Uterus (tissue), 4 donors: ENCODE data around the gene RBM3. TPM values are rescaled to one million over a fixed set of nuclear protein-coding genes. Genes with fewer than 3 reads are reported as not detected.
A peak's percentile ranks its signal among the peaks of the same experiment; 100 is the strongest.

ENCODE experiments used
- DNase-seq, 2 donors: peaks; one replicate each; pipeline ENCODE4 v3.0.0-alpha.2; 2019 to 2020
- H3K27ac ChIP-seq, 2 donors: fragments of 200-600 bp; sonication (generic); 1 replicate in 1 of 2; 2 replicates in 1 of 2; pipeline ENCODE4 v1.5.1; 2016 to 2018
- H3K27me3 ChIP-seq, 2 donors: fragments of 200-600 bp; sonication (generic); one replicate each; pipeline ENCODE4 v1.5.1; 2018 to 2019; ENCODE audit warnings: control low read depth in 1 of 2
- H3K36me3 ChIP-seq, 2 donors: fragments of 200-600 bp; sonication (generic); one replicate each; pipeline ENCODE4 v1.5.1; 2019; ENCODE audit warnings: control low read depth in 1 of 2
- H3K4me1 ChIP-seq, 2 donors: fragments of 200-600 bp; sonication (generic); one replicate each; pipeline ENCODE4 v1.5.1; 2018 to 2019; ENCODE audit warnings: control low read depth in 1 of 2
- H3K4me3 ChIP-seq, 2 donors: fragments of 200-600 bp; sonication (generic); 1 replicate in 1 of 2; 2 replicates in 1 of 2; pipeline ENCODE4 v1.5.1; 2018 to 2019; ENCODE audit warnings: mild to moderate bottlenecking in 1 of 2
- H3K9me3 ChIP-seq, 2 donors: fragments of 200-600 bp; sonication (generic); one replicate each; pipeline ENCODE4 v1.5.1; 2019; ENCODE audit warnings: control low read depth in 1 of 2
- POLR2A ChIP-seq, 2 donors: fragments of 450-650 bp; IDR thresholded peaks; one replicate each; pipeline ENCODE4 v1.6.1; 2016; ENCODE audit warnings: antibody characterized with exemption in 2 of 2, mild to moderate bottlenecking in 1 of 2, moderate library complexity in 1 of 2
- intact Hi-C: fragments of 100-400 bp; cut with DNase I; formaldehyde crosslinking; loops from one replicate; pipeline ENCODE4 v1.15.1; 2023; ENCODE audit warnings: low total_unique reads
- total RNA-seq, 4 donors: library from RNA; depleted of rRNA in 3 of 4; stranded (reverse); fragments of >200 nt in 3 of 4; gene quantifications; one replicate each; pipeline versions ENCODE4 v1.1.0 to v1.2.4, GENCODE V29; 2014 to 2023
- TF ChIP-seq, protein P1 (sequence below), 4 experiments: fragments of 200-600 bp in 2 of 4; fragments of 450-650 bp in 2 of 4; sonication (generic) in 2 of 4; IDR thresholded peaks; one replicate each; pipeline ENCODE4 v1.5.1; 2016 to 2019; ENCODE audit warnings: antibody characterized with exemption in 4 of 4, mild to moderate bottlenecking in 2 of 4, moderate library complexity in 1 of 4
- donor health status: DM: yes; HTN: yes; CAD: no.

RBM3 gene
- total RNA-seq, 4 donors from 2014 or later, result 52.3 to 239 (median 205) TPM

- no peak for DNase-seq
- H3K9me3 ChIP-seq, result no peaks in the 10 kb centered on the region
- H3K27ac ChIP-seq, result no peak overlapping the region
- TF ChIP-seq POLR2A (IDR thresholded peaks at IDR 0.05), result no peak
- TF ChIP-seq, protein P1, sequence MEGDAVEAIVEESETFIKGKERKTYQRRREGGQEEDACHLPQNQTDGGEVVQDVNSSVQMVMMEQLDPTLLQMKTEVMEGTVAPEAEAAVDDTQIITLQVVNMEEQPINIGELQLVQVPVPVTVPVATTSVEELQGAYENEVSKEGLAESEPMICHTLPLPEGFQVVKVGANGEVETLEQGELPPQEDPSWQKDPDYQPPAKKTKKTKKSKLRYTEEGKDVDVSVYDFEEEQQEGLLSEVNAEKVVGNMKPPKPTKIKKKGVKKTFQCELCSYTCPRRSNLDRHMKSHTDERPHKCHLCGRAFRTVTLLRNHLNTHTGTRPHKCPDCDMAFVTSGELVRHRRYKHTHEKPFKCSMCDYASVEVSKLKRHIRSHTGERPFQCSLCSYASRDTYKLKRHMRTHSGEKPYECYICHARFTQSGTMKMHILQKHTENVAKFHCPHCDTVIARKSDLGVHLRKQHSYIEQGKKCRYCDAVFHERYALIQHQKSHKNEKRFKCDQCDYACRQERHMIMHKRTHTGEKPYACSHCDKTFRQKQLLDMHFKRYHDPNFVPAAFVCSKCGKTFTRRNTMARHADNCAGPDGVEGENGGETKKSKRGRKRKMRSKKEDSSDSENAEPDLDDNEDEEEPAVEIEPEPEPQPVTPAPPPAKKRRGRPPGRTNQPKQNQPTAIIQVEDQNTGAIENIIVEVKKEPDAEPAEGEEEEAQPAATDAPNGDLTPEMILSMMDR (IDR thresholded peaks at IDR 0.05), result no peak
- H3K4me3 ChIP-seq, result no peak overlapping the region
- H3K27me3 ChIP-seq, result no peaks in the 10 kb centered on the region
- no peaks in the 10 kb centered on the region for H3K36me3 ChIP-seq
- no peaks in the 10 kb centered on the region for H3K4me1 ChIP-seq
- intact Hi-C loops, result no loop called here
These were observed 41.1 kb upstream of the RBM3 start for GRCh38 chrX:48533165-48533564.

- no peak for DNase-seq
- Histone ChIP-seq H3K9me3 (no peaks in the 10 kb centered on the region), H3K27me3 (no peaks in the 10 kb centered on the region), H3K4me1 (no peaks in the 10 kb centered on the region), H3K4me3 (peak overlapping the region; percentile 24 to 47), H3K36me3 (no peaks in the 10 kb centered on the region), H3K27ac (peak overlapping the region; percentile 84 to 91)
- TF ChIP-seq POLR2A (IDR thresholded peaks at IDR 0.05), result no peak
- TF ChIP-seq, protein P1 (IDR thresholded peaks at IDR 0.05), result no peak
- intact Hi-C loops, result no loop called here
These were observed 35.5 kb upstream of the RBM3 start for GRCh38 chrX:48538641-48539344.

- Histone ChIP-seq H3K36me3 (no peaks in the 10 kb centered on the region), H3K4me1 (no peaks in the 10 kb centered on the region), H3K9me3 (no peaks in the 10 kb centered on the region), H3K4me3 (peak within 1 kb of the TSS; percentile 47 to 57), H3K27me3 (no peaks in the 10 kb centered on the region), H3K27ac (peak within 1 kb of the TSS; percentile 84 to 91)
- DNase-seq, result peak; percentile 95 to 98
- TF ChIP-seq, protein P1 (IDR thresholded peaks at IDR 0.05), result peak; percentile 16 to 33 (median 26)
- peak; percentile 27 to 67 for TF ChIP-seq POLR2A (IDR thresholded peaks at IDR 0.05)
- intact Hi-C loops, result no loop called here
These were observed 34.8 kb upstream of the RBM3 start, which contains the start of gene TBC1D25 for GRCh38 chrX:48539345-48540027. Gene TBC1D25, plus strand, starts transcription at chrX:48539714. Its CDS starts 84 bp downstream, at chrX:48539798.

DNA sequence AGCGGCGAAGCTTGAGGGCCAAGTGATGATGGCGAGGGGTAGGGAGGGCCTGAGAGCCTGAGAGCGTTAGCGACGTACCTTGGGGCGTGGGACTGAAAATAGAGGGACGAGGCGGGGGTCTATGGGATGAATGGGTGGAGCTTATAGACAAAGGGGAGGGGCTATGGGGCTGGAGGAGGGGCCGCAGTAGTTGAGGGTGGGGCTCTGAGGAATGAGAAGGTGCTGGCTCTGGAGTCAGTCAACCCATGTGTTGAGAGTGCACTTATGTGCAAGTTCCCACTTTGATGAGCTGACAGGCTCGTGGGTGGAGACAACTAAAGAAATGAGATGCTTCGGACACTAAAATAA, 34.3 kb upstream of the RBM3 start:
- Histone ChIP-seq H3K36me3 (no peaks in the 10 kb centered on the region), H3K4me3 (peak overlapping the region; percentile 47 to 57), H3K4me1 (no peaks in the 10 kb centered on the region), H3K9me3 (no peaks in the 10 kb centered on the region), H3K27me3 (no peaks in the 10 kb centered on the region), H3K27ac (peak overlapping the region; percentile 84 to 91)
- intact Hi-C loops, result no loop called here
- TF ChIP-seq, protein P1 (IDR thresholded peaks at IDR 0.05), result no peak
- TF ChIP-seq POLR2A (IDR thresholded peaks at IDR 0.05), result no peak
- peak; percentile 48 to 54 for DNase-seq

DNA sequence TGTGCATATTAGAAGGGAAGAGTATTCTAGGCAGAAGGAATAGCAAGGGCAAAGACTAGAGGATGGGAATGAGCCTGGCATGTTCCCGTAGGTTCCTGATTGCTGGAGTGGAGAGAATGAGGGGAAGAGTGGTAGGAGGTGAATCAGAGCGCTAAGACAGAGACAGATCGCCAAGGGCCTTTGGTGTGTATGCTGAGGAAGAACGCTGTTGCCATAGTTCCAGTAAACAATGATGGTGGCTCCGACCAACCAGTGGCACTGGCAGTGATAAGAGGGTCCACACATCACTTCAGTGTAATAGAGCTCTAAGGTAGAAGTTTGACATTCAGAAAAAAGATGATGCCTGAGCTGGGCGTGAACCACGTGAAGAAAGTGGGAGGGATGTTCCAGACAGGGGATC, 33.8 kb upstream of the RBM3 start:
- H3K4me1 ChIP-seq, result no peaks in the 10 kb centered on the region
- no peak for DNase-seq
- H3K27ac ChIP-seq, result peak overlapping the region; percentile 84 to 91
- no peak for TF ChIP-seq POLR2A (IDR thresholded peaks at IDR 0.05)
- TF ChIP-seq, protein P1 (IDR thresholded peaks at IDR 0.05), result no peak
- no peaks in the 10 kb centered on the region for H3K27me3 ChIP-seq
- intact Hi-C loops, result no loop called here
- no peaks in the 10 kb centered on the region for H3K36me3 ChIP-seq
- H3K9me3 ChIP-seq, result no peaks in the 10 kb centered on the region
- peak overlapping the region; percentile 47 to 57 for H3K4me3 ChIP-seq
